HCT116 (cell line): ENCODE measurements around the gene LKAAEAR1. TPM values are rescaled to one million over a fixed set of nuclear protein-coding genes. Genes with fewer than 3 reads are reported as not detected.

Source experiments
- ATAC-seq: fragments of 200-7000 bp; cut with Tn5 transposase; 2 replicates; pipeline ENCODE4 v1.9.1; 2020; ENCODE audit warnings: mild to moderate bottlenecking, moderate library complexity
- BruUV-seq: library from RNA; stranded (reverse); fragments of 400-500 nt; replicated peaks from 2 replicates; lab custom pipeline; 2021; lab: Mats Ljungman, UMichigan
- CTCF ChIA-PET: fragments of 300-600 bp; sonication (Branson Sonifier 250); formaldehyde crosslinking; loops from one replicate; lab custom pipeline; 2021; ENCODE audit warnings: antibody characterized with exemption; lab: Charles Lee
- POLR2A ChIA-PET: fragments of 300-600, 350-600 bp; sonication (Branson Sonifier 250); formaldehyde crosslinking; loops from one replicate; lab custom pipeline; 2021; ENCODE audit warnings: antibody characterized with exemption; lab: Charles Lee
- RAD21 ChIA-PET, 2 experiments: fragments of 300-600 bp; sonication (Branson Sonifier 250); formaldehyde crosslinking; loops; one replicate each; lab custom pipeline; 2023; ENCODE audit warnings: low total read pairs in 2 of 2; ENCODE audit not compliant: uncharacterized antibody in 2 of 2, unreplicated experiment in 2 of 2, low non-redundant PET in 1 of 2; lab: Charles Lee
- DNase-seq: peaks from one replicate; pipeline ENCODE4 v3.0.0-alpha.2; 2010; ENCODE audit warnings: low read depth, low spot score
- H2AFZ ChIP-seq: fragments of 200-600 bp; shearing (Covaris generic), sonication (generic); 2 replicates; pipeline ENCODE4 v1.6.1; 2017; ENCODE audit warnings: low read depth, mixed run types, mixed read lengths, antibody characterized with exemption, low read length; ENCODE audit not compliant: poor library complexity, severe bottlenecking
- H3K27ac ChIP-seq: 2 replicates; pipeline ENCODE4 v1.5.1; 2012; ENCODE audit warnings: low read depth, low read length
- H3K27me3 ChIP-seq: fragments of 200-600 bp; sonication (generic); 2 replicates; pipeline ENCODE4 v1.6.1; 2016; ENCODE audit warnings: mixed run types, low read length, mixed read lengths; ENCODE audit not compliant: insufficient read depth
- H3K36me3 ChIP-seq, 2 experiments: fragments of 200-500 bp in 1 of 2; fragments of 200-600 bp in 1 of 2; sonication (Bioruptor generic) in 1 of 2; sonication (generic) in 1 of 2; 2 replicates each; pipeline versions ENCODE4 v1.5.1 to v1.6.1; 2014 to 2016; ENCODE audit warnings: low read length in 2 of 2, inconsistent platforms in 1 of 2, mixed read lengths in 1 of 2, mixed run types in 1 of 2; ENCODE audit not compliant: insufficient read depth in 2 of 2, control insufficient read depth in 1 of 2
- H3K4me1 ChIP-seq, 2 experiments: fragments of 200-600 bp in 1 of 2; sonication (generic) in 1 of 2; 2 replicates each; pipeline versions ENCODE4 v1.5.1 to v1.6.1; 2012 to 2017; ENCODE audit warnings: low read length in 2 of 2, inconsistent platforms in 1 of 2, mild to moderate bottlenecking in 1 of 2, mixed read lengths in 1 of 2, mixed run types in 1 of 2, moderate library complexity in 1 of 2; ENCODE audit not compliant: insufficient read depth in 2 of 2, control insufficient read depth in 1 of 2
- H3K4me2 ChIP-seq: fragments of 200-600 bp; sonication (generic); 2 replicates; pipeline ENCODE4 v1.6.1; 2017; ENCODE audit warnings: mixed run types, low read length, mixed read lengths
- H3K4me3 ChIP-seq, 2 experiments: fragments of 200-600 bp in 1 of 2; sonication (generic) in 1 of 2; replicated peaks in 1 of 2; 2 replicates each; pipeline ENCODE4 v1.5.1; 2011 to 2016; ENCODE audit warnings: low read length in 2 of 2, control low read depth in 1 of 2, low read depth in 1 of 2, mild to moderate bottlenecking in 1 of 2, mixed read lengths in 1 of 2, mixed run types in 1 of 2
- H3K79me2 ChIP-seq: fragments of 200-600 bp; sonication (generic); 2 replicates; pipeline ENCODE4 v1.6.1; 2017; ENCODE audit warnings: mild to moderate bottlenecking, mixed run types, low read length, moderate library complexity, mixed read lengths; ENCODE audit not compliant: insufficient read depth
- H3K9ac ChIP-seq: fragments of 200-600 bp; sonication (generic); 2 replicates; pipeline ENCODE4 v1.6.1; 2016; ENCODE audit warnings: low read length, mixed read lengths
- H3K9me2 ChIP-seq: fragments of 200-600 bp; sonication (generic), shearing (Covaris generic); 2 replicates; pipeline ENCODE4 v1.6.1; 2017; ENCODE audit warnings: mixed run types, mild to moderate bottlenecking, moderate library complexity; ENCODE audit not compliant: insufficient read depth
- H3K9me3 ChIP-seq, 2 experiments: fragments of 200-500 bp in 1 of 2; fragments of 200-600 bp in 1 of 2; sonication (Bioruptor generic) in 1 of 2; sonication (generic) in 1 of 2; 2 replicates each; pipeline ENCODE4 v1.6.1; 2014 to 2017; ENCODE audit warnings: low read length in 2 of 2, mixed read lengths in 2 of 2, inconsistent platforms in 1 of 2, low read depth in 1 of 2, mild to moderate bottlenecking in 1 of 2, mixed run types in 1 of 2, moderate library complexity in 1 of 2; ENCODE audit not compliant: control insufficient read depth in 1 of 2, insufficient read depth in 1 of 2
- H4K20me1 ChIP-seq: fragments of 200-600 bp; sonication (generic), shearing (Covaris generic); 2 replicates; pipeline ENCODE4 v1.6.1; 2017; ENCODE audit warnings: mixed run types, mild to moderate bottlenecking, moderate library complexity; ENCODE audit not compliant: insufficient read depth
- CBX3 ChIP-seq: IDR thresholded peaks from 2 replicates; pipeline ENCODE4 v1.6.1; 2012; ENCODE audit warnings: low read depth
- CEBPB ChIP-seq: IDR thresholded peaks from 2 replicates; pipeline ENCODE4 v1.6.1; 2012; ENCODE audit warnings: low read depth
- EGR1 ChIP-seq: IDR thresholded peaks from 2 replicates; pipeline ENCODE4 v1.6.1; 2012; ENCODE audit warnings: low read depth
- EZH2 ChIP-seq: fragments of 200-600 bp; sonication (generic); IDR thresholded peaks from 2 replicates; pipeline ENCODE4 v1.6.1; 2017; ENCODE audit warnings: antibody characterized with exemption, mixed run types
- FOSL1 ChIP-seq: IDR thresholded peaks from 2 replicates; pipeline ENCODE4 v1.6.1; 2012; ENCODE audit warnings: low read depth
- POLR2A ChIP-seq: IDR thresholded peaks from 2 replicates; pipeline ENCODE4 v1.7.0; 2011; ENCODE audit warnings: borderline replicate concordance; ENCODE audit not compliant: insufficient read depth, insufficient read length; ENCODE audit errors: extremely low read depth
- POLR2AphosphoS5 ChIP-seq: IDR thresholded peaks from 2 replicates; pipeline ENCODE4 v1.6.1; 2011; ENCODE audit warnings: mild to moderate bottlenecking, low read depth, low read length, moderate library complexity
- SIN3A ChIP-seq: IDR thresholded peaks from 2 replicates; pipeline ENCODE4 v1.6.1; 2012; ENCODE audit warnings: low read depth
- SP1 ChIP-seq: IDR thresholded peaks from 2 replicates; pipeline ENCODE4 v1.6.1; 2012; ENCODE audit warnings: low read depth
- YY1 ChIP-seq: IDR thresholded peaks from 2 replicates; pipeline ENCODE4 v1.6.1; 2011; ENCODE audit warnings: low read length, low read depth, moderate library complexity, mild to moderate bottlenecking; ENCODE audit not compliant: insufficient replicate concordance; ENCODE audit errors: extremely low read depth
- intact Hi-C: fragments of 100-400 bp; cut with micrococcal nuclease; formaldehyde crosslinking; loops from 2 replicates; pipeline ENCODE4 v1.10.0; 2022
- total RNA-seq: library from RNA; stranded (reverse); gene quantifications from one replicate; pipeline ENCODE4 v1.2.1, GENCODE V29; 2021; ENCODE audit not compliant: unreplicated experiment
- TF ChIP-seq, protein P1 (sequence below): IDR thresholded peaks from 2 replicates; pipeline ENCODE4 v1.6.1; 2012
- TF ChIP-seq, protein P2 (sequence below): IDR thresholded peaks from 2 replicates; pipeline ENCODE4 v1.6.1; 2012; ENCODE audit warnings: low read depth
- TF ChIP-seq, protein P3 (sequence below): IDR thresholded peaks from 2 replicates; pipeline ENCODE4 v1.6.1; 2011; ENCODE audit warnings: mild to moderate bottlenecking, low read length, moderate library complexity; ENCODE audit not compliant: insufficient replicate concordance; ENCODE audit errors: extremely low read depth
- TF ChIP-seq, protein P4 (sequence below), 3 experiments: fragments of 200-600 bp in 1 of 3; sonication (generic) in 1 of 3; IDR thresholded peaks in 2 of 3; conservative IDR thresholded peaks in 1 of 3; 2 replicates each; pipeline ENCODE4 v1.5.1; 2012 to 2017; ENCODE audit warnings: low read depth in 2 of 3, low read length in 2 of 3, antibody characterized with exemption in 1 of 3, borderline replicate concordance in 1 of 3, control low read depth in 1 of 3, mild to moderate bottlenecking in 1 of 3, mixed read lengths in 1 of 3, mixed run types in 1 of 3, moderate library complexity in 1 of 3; ENCODE audit not compliant: insufficient read depth in 1 of 3
- TF ChIP-seq, protein P5 (sequence below): IDR thresholded peaks from 2 replicates; pipeline ENCODE4 v1.6.1; 2012

Gene LKAAEAR1
- total RNA-seq, 1 experiment from 2014 or later: not detected

DNA sequence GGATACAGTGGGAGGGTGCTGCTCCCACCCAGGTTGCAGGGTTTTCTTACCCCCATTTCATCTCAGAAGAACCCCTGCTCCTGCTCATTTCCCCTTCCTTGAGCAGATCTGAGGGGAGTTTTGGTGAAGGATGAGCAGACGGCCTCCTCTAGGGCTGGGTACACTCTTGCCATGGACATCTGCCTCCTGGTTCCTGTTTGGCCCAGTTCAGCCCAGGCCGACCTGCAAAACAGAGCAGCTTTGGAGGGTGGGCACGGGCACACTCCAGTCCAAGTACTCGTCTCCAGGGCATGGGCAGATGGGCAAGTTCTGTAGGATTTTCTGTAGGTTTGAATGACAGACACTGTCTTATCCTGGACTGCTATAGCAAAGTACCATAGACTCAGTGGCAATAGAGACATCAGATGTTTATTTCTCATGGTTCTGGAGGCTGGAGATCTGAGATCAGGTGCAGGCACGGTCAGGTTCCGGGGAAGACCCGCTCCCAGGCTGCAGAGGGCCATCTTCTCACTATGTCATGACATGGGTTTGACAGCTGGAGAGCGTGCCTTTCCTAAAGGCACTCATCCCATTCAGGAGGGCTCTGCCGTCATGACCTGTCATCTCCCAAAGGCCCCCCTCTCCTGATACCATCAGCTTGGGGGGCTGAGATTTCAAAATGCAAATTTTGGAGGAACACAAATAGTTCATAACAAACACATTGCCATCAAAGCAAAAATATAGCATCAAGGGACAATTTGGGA is 16.9 kb upstream of the LKAAEAR1 start:
- Histone ChIP-seq H3K9me2 (no peaks in the 10 kb centered on the region), H3K9ac (no peak overlapping the region), H3K79me2 (no peaks in the 10 kb centered on the region), H3K4me1 (peaks cover 4 to 13% of the 10 kb centered on the region in 2 experiments; a peak in 2 of 4 replicates), H3K4me3 (0 out of 4 replicates have a peak overlapping the region, but pooled peaks of 1 of the 2 experiments have one; percentile 68), H3K27me3 (no peaks in the 10 kb centered on the region), H3K27ac (no peak overlapping the region), H4K20me1 (no peaks in the 10 kb centered on the region), H3K9me3 (no peaks in the 10 kb centered on the region), H3K4me2 (peak overlapping the region; percentile 93), H3K36me3 (no peaks in the 10 kb centered on the region), H2AFZ (peak overlapping the region; percentile 85)
- POLR2A ChIA-PET: no interaction called here
- DNase-seq (no peak), ATAC-seq (no peak)
- CTCF ChIA-PET: interaction anchor here (1.5 to 1.6 kb wide), 3 partner anchors 15 to 38 kb away, joined by 5 to 8 read pairs (median 5); partner anchors contain the start of gene TCEA2
- RAD21 ChIA-PET: no interaction called here
- intact Hi-C loops: no loop called here
- TF ChIP-seq EZH2 (no peak), SIN3A (no peak), POLR2A (no peak), CBX3 (no peak), POLR2AphosphoS5 (no peak), SP1 (no peak), YY1 (no peak), FOSL1 (no peak), EGR1 (no peak), CEBPB (no peak)
- TF ChIP-seq, protein P1, sequence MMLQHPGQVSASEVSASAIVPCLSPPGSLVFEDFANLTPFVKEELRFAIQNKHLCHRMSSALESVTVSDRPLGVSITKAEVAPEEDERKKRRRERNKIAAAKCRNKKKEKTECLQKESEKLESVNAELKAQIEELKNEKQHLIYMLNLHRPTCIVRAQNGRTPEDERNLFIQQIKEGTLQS: no peak
- TF ChIP-seq, protein P2, sequence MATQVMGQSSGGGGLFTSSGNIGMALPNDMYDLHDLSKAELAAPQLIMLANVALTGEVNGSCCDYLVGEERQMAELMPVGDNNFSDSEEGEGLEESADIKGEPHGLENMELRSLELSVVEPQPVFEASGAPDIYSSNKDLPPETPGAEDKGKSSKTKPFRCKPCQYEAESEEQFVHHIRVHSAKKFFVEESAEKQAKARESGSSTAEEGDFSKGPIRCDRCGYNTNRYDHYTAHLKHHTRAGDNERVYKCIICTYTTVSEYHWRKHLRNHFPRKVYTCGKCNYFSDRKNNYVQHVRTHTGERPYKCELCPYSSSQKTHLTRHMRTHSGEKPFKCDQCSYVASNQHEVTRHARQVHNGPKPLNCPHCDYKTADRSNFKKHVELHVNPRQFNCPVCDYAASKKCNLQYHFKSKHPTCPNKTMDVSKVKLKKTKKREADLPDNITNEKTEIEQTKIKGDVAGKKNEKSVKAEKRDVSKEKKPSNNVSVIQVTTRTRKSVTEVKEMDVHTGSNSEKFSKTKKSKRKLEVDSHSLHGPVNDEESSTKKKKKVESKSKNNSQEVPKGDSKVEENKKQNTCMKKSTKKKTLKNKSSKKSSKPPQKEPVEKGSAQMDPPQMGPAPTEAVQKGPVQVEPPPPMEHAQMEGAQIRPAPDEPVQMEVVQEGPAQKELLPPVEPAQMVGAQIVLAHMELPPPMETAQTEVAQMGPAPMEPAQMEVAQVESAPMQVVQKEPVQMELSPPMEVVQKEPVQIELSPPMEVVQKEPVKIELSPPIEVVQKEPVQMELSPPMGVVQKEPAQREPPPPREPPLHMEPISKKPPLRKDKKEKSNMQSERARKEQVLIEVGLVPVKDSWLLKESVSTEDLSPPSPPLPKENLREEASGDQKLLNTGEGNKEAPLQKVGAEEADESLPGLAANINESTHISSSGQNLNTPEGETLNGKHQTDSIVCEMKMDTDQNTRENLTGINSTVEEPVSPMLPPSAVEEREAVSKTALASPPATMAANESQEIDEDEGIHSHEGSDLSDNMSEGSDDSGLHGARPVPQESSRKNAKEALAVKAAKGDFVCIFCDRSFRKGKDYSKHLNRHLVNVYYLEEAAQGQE: no peak
- TF ChIP-seq, protein P3, sequence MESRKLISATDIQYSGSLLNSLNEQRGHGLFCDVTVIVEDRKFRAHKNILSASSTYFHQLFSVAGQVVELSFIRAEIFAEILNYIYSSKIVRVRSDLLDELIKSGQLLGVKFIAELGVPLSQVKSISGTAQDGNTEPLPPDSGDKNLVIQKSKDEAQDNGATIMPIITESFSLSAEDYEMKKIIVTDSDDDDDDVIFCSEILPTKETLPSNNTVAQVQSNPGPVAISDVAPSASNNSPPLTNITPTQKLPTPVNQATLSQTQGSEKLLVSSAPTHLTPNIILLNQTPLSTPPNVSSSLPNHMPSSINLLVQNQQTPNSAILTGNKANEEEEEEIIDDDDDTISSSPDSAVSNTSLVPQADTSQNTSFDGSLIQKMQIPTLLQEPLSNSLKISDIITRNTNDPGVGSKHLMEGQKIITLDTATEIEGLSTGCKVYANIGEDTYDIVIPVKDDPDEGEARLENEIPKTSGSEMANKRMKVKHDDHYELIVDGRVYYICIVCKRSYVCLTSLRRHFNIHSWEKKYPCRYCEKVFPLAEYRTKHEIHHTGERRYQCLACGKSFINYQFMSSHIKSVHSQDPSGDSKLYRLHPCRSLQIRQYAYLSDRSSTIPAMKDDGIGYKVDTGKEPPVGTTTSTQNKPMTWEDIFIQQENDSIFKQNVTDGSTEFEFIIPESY: no peak
- TF ChIP-seq, protein P4, sequence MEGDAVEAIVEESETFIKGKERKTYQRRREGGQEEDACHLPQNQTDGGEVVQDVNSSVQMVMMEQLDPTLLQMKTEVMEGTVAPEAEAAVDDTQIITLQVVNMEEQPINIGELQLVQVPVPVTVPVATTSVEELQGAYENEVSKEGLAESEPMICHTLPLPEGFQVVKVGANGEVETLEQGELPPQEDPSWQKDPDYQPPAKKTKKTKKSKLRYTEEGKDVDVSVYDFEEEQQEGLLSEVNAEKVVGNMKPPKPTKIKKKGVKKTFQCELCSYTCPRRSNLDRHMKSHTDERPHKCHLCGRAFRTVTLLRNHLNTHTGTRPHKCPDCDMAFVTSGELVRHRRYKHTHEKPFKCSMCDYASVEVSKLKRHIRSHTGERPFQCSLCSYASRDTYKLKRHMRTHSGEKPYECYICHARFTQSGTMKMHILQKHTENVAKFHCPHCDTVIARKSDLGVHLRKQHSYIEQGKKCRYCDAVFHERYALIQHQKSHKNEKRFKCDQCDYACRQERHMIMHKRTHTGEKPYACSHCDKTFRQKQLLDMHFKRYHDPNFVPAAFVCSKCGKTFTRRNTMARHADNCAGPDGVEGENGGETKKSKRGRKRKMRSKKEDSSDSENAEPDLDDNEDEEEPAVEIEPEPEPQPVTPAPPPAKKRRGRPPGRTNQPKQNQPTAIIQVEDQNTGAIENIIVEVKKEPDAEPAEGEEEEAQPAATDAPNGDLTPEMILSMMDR (IDR thresholded peaks at IDR 0.05 in 2 of 3, conservative IDR thresholded peaks at IDR 0.05 in 1 of 3; ENCODE audit: borderline replicate concordance in 1 of 3, insufficient read depth in 1 of 3, low read depth in 2 of 3, low read length in 2 of 3): no peak
- TF ChIP-seq, protein P5, sequence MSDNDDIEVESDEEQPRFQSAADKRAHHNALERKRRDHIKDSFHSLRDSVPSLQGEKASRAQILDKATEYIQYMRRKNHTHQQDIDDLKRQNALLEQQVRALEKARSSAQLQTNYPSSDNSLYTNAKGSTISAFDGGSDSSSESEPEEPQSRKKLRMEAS: no peak
- no TSS peak for BruUV-seq
